Dedifferentiated amniotic fluid mesenchymal stem cell (primary cell): ENCODE data around the gene NT5DC4.

ENCODE experiments used
- DNase-seq: peaks from one replicate; pipeline ENCODE4 v3.0.0-alpha.2; 2016; ENCODE audit errors: extremely low spot score

Gene NT5DC4

GRCh38 chr2:112754564-112754963 lies 33.7 kb downstream of the NT5DC4 start:
- no peak for DNase-seq

GRCh38 chr2:112755444-112755843 lies 34.6 kb downstream of the NT5DC4 start:
- DNase-seq, result no peak

DNA sequence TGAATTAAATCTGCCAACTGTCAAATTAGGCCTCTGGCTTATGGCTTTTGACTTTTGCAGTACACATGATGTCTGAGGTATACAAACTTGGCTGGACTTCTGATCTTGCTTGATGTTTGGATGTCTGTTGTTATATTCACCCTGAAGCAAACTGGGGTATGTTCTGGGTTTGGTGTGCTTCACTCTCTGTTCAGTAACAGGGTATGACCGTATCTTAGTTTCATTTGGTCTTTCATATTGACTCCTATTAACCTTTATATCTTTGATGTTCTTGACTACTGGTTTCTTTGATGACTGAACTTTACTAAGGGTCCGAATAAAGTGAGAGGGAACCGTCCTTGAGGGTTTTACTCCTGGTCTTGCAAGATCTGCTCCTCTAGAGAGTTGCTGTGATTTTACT lies 35.4 kb downstream of the NT5DC4 start:
- no peak for DNase-seq

GRCh38 chr2:112757265-112757664 lies 36.4 kb downstream of the NT5DC4 start:
- DNase-seq, result no peak

GRCh38 chr2:112758711-112759110 lies 37.9 kb downstream of the NT5DC4 start:
- DNase-seq, result no peak

- no peak for DNase-seq
These were observed 39.3 kb downstream of the NT5DC4 start for GRCh38 chr2:112760149-112760548.

DNA sequence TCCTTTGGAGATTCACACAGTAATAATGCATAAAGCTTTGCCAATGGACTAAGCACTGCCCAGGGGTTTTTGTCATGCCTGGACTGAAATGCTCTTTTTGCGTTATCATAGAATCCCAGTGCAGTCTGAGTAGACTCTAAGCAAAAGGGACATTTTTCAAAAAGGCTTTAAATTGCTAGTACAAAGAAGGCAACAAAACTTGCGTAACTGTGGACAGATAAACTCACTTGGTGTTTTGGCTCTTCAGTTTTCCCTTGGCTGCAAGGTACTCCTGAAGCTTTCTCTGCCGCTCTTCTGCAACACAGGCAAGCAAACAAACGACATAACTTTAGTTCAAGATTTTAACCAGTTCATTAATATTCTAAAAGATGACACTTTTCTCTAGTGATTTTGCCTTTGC lies 41.5 kb downstream of the NT5DC4 start:
- no peak for DNase-seq

DNA sequence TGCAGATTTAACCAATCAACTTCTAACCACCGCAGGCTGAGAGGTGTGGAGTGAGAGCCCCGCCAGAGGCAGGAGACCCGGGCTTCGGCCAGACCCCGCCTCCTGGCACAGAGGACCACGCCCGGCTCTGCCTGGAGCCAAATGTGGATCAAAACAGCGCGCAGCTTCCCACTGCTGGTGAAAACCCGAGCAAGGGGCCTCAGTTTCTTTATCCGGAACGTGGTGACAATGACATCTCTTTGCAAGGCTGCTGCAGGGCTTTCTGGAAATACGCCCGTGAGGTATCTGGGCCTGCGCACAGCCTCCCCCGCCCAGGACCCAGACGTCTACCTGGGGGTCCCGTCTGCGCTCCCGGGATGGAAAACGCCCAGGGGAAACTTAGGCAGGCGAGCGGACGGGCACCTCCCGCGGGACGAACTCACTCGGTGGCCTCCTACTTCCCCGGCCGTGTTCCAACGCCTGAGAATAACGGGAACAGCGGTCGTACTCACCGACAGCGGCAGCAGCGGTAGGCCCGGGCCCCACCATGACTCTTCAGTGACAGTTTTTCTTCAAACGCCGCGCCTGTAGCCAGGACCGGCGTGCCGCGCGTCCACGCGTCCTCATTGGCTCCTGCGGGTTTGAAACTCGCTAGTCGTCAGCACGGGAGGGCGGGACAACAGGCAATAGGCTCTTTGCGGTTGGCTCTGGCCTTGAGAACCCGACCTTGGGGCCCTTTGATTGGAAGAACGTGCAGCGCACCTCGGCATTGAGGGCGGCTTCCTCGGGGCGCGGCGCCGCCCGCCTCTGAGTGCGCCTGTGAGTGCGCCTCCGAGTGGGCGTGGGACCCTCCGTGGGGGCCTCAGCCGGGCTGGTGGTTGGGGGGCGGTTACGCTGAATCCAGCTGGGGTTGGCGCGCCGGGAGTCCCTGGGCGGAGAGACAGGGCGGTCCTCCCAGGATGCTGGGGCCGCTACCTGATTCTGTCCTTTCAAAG lies 43.5 kb downstream of the NT5DC4 start, which contains the start of gene CKAP2L:
Gene CKAP2L, minus strand, starts transcription at position 539 of the 974 bp plus-strand sequence. Its CDS starts 11 bp downstream, at position 528.
- DNase-seq, result peak; percentile 97

DNA sequence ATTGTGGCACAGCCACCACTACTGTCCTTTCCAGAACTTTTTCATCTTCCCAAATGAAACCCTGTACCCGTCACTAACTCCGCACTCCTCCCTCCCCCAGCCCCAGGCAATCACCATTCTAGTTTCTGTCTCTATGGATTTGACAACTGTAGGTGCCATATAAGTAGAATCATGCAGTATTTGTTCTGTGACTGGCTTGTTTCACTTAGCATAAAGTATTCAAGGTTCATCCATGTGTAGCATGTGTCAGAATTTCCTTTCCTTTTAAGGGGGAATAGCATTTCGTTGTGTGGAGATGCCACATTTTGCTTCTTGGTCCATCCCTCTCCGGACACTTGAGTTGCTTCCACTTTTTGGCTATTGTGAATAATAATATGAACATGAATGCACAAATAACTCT lies 44.4 kb downstream of the NT5DC4 start:
- no peak for DNase-seq

DNA sequence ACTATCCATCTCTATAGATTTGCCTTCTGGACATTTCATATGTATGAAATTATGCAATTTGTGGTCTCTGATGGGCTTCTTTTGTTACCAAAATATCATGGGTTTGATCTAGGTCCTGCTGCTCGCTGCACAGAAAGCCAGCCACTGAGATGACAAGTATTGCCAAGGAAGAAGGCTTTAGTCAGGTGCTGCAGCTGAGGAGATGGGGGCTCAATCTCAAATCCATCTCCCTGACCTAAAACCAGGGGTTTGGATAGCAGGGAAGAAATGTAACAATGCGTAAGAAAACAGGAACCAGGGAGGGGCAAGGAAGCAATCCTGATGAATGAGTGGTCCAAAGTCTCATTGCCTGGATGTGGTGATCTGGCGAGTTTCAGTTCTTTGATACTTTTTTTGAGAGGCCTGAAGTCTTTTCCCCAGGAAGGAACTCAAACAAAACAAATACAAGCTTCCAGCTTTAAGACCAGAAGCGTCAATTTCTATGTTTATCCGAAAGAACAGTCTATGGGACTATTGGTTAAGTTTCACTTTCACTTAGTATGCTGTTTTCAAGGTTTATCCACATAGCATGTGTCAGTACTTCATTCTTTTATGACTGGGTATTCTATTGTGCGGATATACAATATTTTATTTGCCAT lies 47.0 kb downstream of the NT5DC4 start:
- DNase-seq, result no peak

DNA sequence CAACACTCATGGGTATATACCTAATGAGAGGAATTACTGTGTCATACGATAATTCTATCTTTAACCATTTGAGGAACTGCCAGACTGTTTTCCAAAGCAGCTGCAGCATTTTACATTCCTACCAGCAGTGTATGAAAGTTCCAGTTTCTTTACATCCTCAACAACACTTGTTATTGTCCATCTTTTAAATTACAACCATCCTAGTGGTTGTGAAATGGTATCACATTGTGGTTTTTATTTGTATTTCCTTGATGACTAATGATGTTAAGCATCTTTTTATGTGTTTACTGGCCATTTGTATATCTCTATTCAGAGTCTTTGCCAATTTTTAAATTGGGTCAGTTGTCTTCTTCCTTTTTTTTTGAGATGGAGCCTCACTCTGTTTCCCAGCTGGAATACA lies 47.6 kb downstream of the NT5DC4 start:
- DNase-seq, result no peak

DNA sequence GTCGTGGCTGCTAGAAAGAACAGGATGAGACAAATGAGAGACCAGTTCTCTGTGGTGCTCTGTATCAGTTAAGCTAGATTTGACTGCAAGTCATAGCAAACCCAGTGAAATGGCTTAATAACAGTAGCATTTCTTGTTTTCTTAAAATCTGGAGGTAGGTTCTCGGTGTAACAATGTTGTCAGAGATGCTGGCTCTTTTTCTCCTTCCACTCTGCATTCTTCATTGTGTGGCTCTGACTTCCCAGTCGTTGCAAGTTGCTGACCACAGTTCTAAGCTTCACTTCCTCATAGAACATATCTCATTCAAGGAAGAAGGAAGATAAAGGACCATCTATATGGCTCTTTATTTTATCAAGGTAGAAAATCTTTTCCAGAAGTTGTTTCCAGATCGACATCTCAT lies 51.5 kb downstream of the NT5DC4 start:
- no peak for DNase-seq

GRCh38 chr2:112772911-112773475 lies 52.2 kb downstream of the NT5DC4 start:
- DNase-seq, result no peak

GRCh38 chr2:112773556-112773955 lies 52.7 kb downstream of the NT5DC4 start:
- no peak for DNase-seq

DNA sequence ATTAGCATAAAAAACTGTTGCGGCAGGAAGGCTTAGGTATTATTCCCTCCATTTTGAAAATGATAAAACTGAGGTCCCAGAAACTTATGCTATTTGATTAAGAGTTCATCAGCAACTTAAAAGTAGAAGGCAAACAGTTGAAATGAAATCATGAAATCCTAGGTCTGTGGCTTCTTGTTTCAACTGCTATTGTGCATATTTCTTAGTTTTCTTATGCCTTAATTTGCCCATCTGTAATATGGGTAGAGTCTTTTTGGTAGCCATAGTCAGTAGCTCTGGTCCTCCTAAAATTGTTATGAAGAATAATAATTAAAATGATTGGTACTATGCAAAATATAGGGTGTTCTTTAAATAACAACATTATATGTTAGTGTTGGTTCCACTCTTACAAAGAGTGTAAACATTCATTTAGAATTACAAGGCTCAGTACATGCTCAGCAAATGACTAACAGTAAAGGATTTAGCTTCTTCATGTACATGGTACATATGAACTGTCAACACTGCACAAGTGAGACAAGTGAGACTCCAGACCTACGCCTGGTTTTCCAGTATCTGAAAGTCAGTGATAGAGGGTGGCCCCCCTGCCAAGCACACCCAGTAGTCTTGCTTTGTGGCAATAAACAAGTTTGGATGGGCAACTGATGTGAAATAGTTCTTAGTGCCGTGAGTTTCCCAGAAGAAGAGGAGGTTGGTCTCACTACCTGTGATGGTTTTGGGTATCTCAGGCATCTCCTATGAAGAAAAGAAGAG lies 53.9 kb downstream of the NT5DC4 start:
- no peak for DNase-seq

GRCh38 chr2:112776113-112776512 lies 55.3 kb downstream of the NT5DC4 start:
- no peak for DNase-seq

GRCh38 chr2:112777036-112777435 lies 56.2 kb downstream of the NT5DC4 start:
- no peak for DNase-seq

GRCh38 chr2:112779598-112779997 lies 58.8 kb downstream of the NT5DC4 start:
- no peak for DNase-seq

DNA sequence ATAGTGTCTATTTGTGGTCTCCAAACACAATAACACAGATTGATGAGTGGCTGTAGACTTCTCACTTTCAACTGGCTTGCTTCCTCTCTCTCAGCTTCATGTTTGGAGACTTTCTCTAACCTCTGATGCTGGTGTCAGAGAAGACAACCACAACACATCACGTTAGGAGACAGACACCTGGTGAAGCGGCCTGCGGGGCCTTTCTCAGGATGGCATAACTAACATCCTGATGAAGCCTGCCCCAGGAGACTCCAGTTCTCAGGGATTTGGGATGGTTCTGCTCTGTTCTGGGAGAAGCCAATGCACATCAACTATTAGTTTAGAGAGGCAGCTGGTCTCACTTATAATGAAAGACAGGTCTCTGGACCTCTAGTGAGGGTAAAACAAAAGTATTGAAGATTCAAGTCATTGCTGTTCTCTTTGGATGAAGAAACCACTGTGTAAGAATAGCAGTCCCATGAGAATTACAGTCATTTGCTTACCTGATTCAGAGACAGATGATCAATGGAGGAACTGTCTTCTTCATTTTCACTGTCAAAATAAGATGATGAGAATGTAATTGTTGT lies 61.5 kb downstream of the NT5DC4 start:
- no peak for DNase-seq

- no peak for DNase-seq
These were observed 62.4 kb downstream of the NT5DC4 start for GRCh38 chr2:112783187-112783714.
